WI38 (cell line): ENCODE results near the gene FOCAD.
A peak's percentile ranks its signal among the peaks of the same experiment; 100 is the strongest.

Source experiments
- H3K4me3 ChIP-seq: 2 replicates; pipeline ENCODE4 v1.5.1; 2011; ENCODE audit warnings: low read depth, mild to moderate bottlenecking, control low read depth, low read length
- TF ChIP-seq, protein P1 (sequence below): IDR thresholded peaks from 2 replicates; pipeline ENCODE4 v1.5.1; 2012; ENCODE audit warnings: low read depth, mild to moderate bottlenecking, control low read depth, low read length

FOCAD gene

DNA sequence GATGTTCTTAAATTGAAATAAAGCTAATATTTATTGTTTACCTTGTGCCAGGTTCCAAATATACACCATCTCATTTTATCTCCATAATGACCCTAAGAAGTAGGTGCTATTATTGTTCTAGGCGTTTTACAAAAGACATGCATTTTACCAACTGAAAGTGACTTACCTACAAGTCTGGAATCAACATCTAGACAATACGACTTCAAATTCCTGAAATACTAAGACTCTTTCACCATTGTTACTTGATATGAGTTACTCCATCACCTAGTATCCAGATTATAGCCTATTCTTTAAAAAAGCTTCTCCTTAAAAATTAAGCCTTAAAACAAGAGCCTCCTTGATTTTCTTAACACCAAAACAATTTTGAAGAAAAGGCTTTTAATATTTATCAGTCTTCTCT lies 334.1 kb downstream of the FOCAD start:
- no peak overlapping the region for H3K4me3 ChIP-seq
- TF ChIP-seq, protein P1, sequence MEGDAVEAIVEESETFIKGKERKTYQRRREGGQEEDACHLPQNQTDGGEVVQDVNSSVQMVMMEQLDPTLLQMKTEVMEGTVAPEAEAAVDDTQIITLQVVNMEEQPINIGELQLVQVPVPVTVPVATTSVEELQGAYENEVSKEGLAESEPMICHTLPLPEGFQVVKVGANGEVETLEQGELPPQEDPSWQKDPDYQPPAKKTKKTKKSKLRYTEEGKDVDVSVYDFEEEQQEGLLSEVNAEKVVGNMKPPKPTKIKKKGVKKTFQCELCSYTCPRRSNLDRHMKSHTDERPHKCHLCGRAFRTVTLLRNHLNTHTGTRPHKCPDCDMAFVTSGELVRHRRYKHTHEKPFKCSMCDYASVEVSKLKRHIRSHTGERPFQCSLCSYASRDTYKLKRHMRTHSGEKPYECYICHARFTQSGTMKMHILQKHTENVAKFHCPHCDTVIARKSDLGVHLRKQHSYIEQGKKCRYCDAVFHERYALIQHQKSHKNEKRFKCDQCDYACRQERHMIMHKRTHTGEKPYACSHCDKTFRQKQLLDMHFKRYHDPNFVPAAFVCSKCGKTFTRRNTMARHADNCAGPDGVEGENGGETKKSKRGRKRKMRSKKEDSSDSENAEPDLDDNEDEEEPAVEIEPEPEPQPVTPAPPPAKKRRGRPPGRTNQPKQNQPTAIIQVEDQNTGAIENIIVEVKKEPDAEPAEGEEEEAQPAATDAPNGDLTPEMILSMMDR, result no peak

DNA sequence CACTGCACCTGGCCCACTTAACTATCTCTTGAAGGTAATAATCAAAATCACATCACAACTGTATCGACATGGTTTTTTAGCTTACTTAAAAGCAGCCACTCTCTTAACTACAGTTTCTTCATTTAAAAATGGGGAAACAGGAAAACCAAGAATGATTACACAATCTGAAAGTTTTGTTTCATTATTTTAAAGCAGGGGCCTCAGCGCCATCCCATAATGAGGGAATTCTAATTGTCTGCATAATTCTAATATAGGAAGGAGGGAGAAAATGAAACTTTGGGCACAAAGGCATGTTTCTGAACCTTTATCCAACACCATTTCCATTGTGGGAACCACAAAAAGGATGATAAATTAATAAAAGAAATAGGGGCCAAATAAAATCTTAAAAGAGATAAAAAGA lies 339.8 kb downstream of the FOCAD start:
- TF ChIP-seq, protein P1, result no peak
- H3K4me3 ChIP-seq, result no peak overlapping the region

DNA sequence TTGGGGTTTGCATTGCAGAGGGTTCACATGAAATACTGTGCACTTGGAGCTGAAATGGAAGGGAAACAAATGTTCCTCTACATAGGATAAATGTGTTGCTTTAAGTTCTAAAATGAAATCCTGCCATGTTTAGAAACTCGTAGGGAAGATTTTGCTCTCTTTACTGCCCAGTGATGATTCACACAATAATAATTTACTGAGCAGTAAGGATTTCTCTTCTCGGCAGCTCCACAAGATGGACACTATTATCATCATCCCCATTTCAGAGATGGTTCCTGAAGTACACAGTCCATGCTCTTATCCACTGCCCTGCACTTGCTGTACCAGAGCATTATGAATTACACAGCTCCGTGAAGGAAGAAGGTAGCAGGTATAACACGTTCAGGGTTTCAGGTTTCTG lies 343.2 kb downstream of the FOCAD start:
- no peak overlapping the region for H3K4me3 ChIP-seq
- TF ChIP-seq, protein P1, result no peak

DNA sequence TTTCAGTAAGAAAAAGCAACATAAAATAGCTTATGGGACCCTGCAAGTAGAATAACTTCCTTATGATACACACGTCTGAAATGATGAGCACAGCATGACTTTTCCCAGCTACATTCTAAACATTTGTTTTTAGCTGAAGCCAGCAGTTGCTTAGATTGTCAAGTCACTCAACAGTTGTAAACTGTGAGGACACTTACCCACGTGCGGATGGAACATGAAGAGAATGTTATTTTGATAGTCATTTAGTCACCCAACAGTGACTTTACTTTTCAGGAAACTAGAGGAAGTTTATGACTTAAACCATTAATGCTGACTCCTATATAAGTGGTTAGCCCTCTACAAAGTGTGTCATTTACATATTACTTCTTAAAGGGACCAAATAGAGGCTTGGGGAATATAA lies 344.4 kb downstream of the FOCAD start:
- H3K4me3 ChIP-seq, result no peak overlapping the region
- TF ChIP-seq, protein P1, result no peak

DNA sequence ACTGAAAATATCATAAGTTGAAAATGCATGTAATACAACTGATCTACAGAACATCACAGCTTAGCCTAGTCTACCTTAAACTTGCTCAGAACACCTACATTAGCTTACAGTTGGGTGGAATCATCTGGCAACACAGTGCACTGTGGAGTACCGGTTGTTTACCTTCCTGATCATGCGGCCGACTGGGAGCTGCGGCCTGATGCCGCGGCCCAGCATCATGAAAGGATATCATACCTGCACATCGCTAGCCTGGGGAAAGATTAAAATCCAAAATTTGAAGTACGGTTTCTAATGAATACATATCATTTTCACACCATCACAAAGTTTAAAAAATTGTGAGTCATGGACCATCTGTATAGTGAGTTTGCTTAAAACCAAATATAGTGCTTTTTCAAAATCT lies 345.6 kb downstream of the FOCAD start:
- TF ChIP-seq, protein P1, result no peak
- H3K4me3 ChIP-seq, result no peak overlapping the region

DNA sequence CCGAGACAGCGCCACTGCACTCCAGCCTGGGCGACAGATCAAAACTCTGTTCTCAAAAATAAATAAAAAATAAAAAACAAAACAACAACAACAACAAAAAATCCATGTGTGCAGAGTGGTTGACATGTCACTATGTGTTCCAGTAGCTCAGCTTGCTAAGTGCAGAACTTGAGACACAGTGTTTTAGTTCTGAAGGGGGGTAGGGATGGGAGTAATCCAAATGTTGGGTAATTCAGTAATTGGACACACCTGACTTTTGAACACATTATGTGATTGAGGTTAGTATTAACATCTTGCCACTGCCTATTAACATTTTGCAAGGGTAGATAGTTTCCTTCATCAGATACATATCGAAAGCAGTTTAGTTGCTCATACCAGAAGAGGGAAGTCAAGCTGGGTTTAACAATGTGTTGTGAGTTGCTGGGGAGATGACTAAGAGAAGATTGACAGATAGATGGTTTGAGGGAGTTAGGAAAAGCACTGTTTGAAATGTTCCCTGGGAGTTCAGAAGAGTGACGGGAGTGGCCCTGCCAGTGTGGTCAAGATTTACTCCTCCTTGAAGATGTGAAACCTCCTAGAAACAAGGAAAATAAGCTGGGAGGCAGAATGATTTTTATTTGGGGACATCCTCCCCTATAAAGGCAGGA lies 346.5 kb downstream of the FOCAD start:
- TF ChIP-seq, protein P1, result no peak
- peak overlapping the region; percentile 42 for H3K4me3 ChIP-seq

DNA sequence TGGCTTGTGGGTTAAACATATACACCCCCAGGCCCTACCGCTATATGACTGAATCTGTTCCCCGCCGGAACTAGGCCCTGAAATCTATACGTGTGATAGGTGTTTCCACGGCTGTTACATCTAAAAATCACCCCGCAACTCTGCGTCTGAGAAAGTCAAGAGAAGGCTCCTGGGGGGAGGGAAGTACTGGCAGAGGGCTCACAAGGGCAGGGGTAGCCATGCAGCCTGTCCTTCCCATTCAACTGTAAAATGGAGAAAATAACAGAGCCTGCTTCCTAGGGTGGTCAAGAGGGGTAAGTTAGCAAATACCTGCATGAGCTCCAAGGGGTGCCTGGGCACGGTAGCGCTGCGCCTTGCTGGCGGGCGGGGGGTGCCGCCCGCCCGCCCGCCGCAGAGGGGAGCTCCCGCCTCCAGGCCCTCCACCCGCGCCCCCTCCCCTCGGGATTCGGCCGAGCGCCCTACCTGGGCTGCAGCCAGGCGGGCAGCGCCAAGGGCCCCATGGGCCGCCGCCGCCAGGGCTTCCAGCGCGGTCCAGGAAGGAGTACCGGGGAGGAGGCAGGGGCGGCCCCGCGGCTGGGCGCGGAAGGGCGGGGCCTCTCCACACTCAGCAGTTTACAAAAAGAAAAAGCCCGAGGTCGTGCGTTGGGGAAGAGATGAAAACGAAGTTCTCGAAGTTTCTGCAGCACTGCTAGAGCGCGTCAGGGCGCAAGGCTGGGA lies 347.2 kb downstream of the FOCAD start, which contains the start of gene HACD4:
Gene HACD4 (minus strand): TSS at position 550 of the 717 bp plus-strand sequence. CDS start 50 bp downstream, at position 500.
- H3K4me3 ChIP-seq, result peak within 1 kb of the TSS; percentile 42
- TF ChIP-seq, protein P1, result no peak
